HG03439 (cell line): Measurements from ENCODE around the gene ZNF225.
"Not testable (repeated sequence)": the region's sequence is repeated elsewhere in the genome, so short reads cannot be mapped to it uniquely, and the experiment has no call there.

Experiments used
- ATAC-seq: cut with Tn5 transposase; IDR thresholded peaks from one replicate; pipeline ENCODE4 v1.9.1; 2021; ENCODE audit warnings: mild to moderate bottlenecking, moderate library complexity; ENCODE audit not compliant: unreplicated experiment

Gene ZNF225

GRCh38 chr19:44156475-44156874 is 43.3 kb downstream of the ZNF225 start:
- no peak for ATAC-seq

GRCh38 chr19:44163789-44164188 is 50.6 kb downstream of the ZNF225 start:
- no peak for ATAC-seq

- ATAC-seq, result no peak
Measured at GRCh38 chr19:44164327-44164672, 51.1 kb downstream of the ZNF225 start.

- ATAC-seq, result peak; percentile 92
Measured at GRCh38 chr19:44164673-44165512, 51.7 kb downstream of the ZNF225 start, which contains the start of gene ZNF226. Gene ZNF226, plus strand, starts transcription at chr19:44165100. Its CDS starts 4,981 bp downstream, at chr19:44170081.

- ATAC-seq, result not testable (repeated sequence)
Measured at GRCh38 chr19:44170660-44171059, 57.5 kb downstream of the ZNF225 start.

GRCh38 chr19:44176590-44176989 is 63.4 kb downstream of the ZNF225 start:
- no peak for ATAC-seq

GRCh38 chr19:44180968-44181367 is 67.8 kb downstream of the ZNF225 start:
- no peak for ATAC-seq

- ATAC-seq, result no peak
Measured at GRCh38 chr19:44182145-44182544, 68.9 kb downstream of the ZNF225 start.
